K562 (cell line): Measurements from ENCODE around the gene RGS5. TPM values are rescaled to one million over a fixed set of nuclear protein-coding genes. Genes with fewer than 3 reads are reported as not detected.

Experiments
- NBN ChIP-seq: fragments of 450-650 bp; IDR thresholded peaks from 2 replicates; pipeline ENCODE4 v1.6.1; 2016; ENCODE audit warnings: low read depth, mild to moderate bottlenecking
- ZFPM2 ChIP-seq: fragments of 250-450 bp; sonication (Bioruptor Pico); IDR thresholded peaks from 2 replicates; pipeline ENCODE4 v1.5.1; 2022; ENCODE audit warnings: mild to moderate bottlenecking
- ZNF253 ChIP-seq: fragments of 250-450 bp; sonication (Bioruptor Pico); conservative IDR thresholded peaks from 2 replicates; pipeline ENCODE4 v1.6.1; 2021; ENCODE audit warnings: mild to moderate bottlenecking
- polyA plus RNA-seq, 8 experiments: library from polyadenylated mRNA; depleted of rRNA in 4 of 8; stranded (reverse) in 5 of 8; unstranded in 3 of 8; fragments of >200 nt; fragmentation: Nextera tagmentation in 2 of 8; fragmentation: Illumina TruSeq in 1 of 8; extraction: Ambion mirVana in 2 of 8; extraction: Trizol in 1 of 8; gene quantifications; 2 replicates each; pipeline versions ENCODE4 v1.2.1 to v1.2.3, GENCODE V29; 2011 to 2014; ENCODE audit warnings: inconsistent platforms in 1 of 8, missing spikeins in 1 of 8
- total RNA-seq, 7 experiments: library from RNA; depleted of rRNA in 6 of 7; stranded (reverse); fragments of >200 nt in 6 of 7; fragmentation: Illumina TruSeq in 2 of 7; extraction: Trizol in 2 of 7; gene quantifications; 2 replicates each; pipeline versions ENCODE4 v1.2.1 to v1.2.3, GENCODE V29; 2011 to 2021; ENCODE audit warnings: low replicate concordance in 1 of 7
- TF ChIP-seq, protein P1 (sequence below): fragments of 450-650 bp; IDR thresholded peaks from 2 replicates; pipeline ENCODE4 v1.6.1; 2016; ENCODE audit warnings: mild to moderate bottlenecking, moderate library complexity
- TF ChIP-seq, protein P2 (sequence below), 3 experiments: fragments of 200-800 bp in 1 of 3; sonication (Bioruptor generic) in 1 of 3; sonication (generic) in 1 of 3; formaldehyde crosslinking in 1 of 3; IDR thresholded peaks; 2 replicates each; pipeline versions ENCODE4 v1.6.1 to v1.8.0; 2016 to 2022; ENCODE audit warnings: mild to moderate bottlenecking in 2 of 3, missing compliant biosample characterization in 2 of 3, missing genetic modification characterization in 2 of 3, missing genetic modification reagents in 1 of 3
- TF ChIP-seq, protein P3 (sequence below), 2 experiments: fragments of 450-650 bp; IDR thresholded peaks; 2 replicates each; pipeline ENCODE4 v1.6.1; 2016
- TF ChIP-seq, protein P4 (sequence below): sonication (generic); formaldehyde crosslinking; IDR thresholded peaks from 2 replicates; pipeline ENCODE4 v1.8.1; 2022; ENCODE audit warnings: missing genetic modification reagents

Gene RGS5
- total and polyA plus RNA-seq, 9 of the 15 experiments (the other 6 are each of a cell fraction or from before 2014, with no cell fraction given), result 0.71 to 5.3 (median 2.4) TPM

DNA sequence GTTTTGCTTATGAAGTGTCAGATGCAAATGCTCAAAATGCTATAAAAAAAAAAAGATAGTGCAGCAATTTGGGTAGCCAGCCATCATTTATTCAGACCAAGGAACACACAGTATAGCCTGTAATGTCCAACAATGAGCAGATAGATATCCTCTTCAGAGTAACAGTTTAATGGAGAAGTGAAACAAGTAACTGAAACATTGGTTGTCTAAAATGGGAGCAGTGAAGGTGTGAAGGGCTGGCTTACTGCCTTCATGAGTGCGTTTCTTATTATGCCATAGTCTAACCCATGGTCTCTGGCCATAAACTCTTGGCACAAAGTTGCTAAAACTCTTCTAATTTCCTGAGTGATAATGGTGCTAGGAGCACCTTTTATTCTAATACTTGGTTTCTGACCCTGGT is 11.4 kb downstream of the RGS5 start (continued):
- TF ChIP-seq, protein P1, sequence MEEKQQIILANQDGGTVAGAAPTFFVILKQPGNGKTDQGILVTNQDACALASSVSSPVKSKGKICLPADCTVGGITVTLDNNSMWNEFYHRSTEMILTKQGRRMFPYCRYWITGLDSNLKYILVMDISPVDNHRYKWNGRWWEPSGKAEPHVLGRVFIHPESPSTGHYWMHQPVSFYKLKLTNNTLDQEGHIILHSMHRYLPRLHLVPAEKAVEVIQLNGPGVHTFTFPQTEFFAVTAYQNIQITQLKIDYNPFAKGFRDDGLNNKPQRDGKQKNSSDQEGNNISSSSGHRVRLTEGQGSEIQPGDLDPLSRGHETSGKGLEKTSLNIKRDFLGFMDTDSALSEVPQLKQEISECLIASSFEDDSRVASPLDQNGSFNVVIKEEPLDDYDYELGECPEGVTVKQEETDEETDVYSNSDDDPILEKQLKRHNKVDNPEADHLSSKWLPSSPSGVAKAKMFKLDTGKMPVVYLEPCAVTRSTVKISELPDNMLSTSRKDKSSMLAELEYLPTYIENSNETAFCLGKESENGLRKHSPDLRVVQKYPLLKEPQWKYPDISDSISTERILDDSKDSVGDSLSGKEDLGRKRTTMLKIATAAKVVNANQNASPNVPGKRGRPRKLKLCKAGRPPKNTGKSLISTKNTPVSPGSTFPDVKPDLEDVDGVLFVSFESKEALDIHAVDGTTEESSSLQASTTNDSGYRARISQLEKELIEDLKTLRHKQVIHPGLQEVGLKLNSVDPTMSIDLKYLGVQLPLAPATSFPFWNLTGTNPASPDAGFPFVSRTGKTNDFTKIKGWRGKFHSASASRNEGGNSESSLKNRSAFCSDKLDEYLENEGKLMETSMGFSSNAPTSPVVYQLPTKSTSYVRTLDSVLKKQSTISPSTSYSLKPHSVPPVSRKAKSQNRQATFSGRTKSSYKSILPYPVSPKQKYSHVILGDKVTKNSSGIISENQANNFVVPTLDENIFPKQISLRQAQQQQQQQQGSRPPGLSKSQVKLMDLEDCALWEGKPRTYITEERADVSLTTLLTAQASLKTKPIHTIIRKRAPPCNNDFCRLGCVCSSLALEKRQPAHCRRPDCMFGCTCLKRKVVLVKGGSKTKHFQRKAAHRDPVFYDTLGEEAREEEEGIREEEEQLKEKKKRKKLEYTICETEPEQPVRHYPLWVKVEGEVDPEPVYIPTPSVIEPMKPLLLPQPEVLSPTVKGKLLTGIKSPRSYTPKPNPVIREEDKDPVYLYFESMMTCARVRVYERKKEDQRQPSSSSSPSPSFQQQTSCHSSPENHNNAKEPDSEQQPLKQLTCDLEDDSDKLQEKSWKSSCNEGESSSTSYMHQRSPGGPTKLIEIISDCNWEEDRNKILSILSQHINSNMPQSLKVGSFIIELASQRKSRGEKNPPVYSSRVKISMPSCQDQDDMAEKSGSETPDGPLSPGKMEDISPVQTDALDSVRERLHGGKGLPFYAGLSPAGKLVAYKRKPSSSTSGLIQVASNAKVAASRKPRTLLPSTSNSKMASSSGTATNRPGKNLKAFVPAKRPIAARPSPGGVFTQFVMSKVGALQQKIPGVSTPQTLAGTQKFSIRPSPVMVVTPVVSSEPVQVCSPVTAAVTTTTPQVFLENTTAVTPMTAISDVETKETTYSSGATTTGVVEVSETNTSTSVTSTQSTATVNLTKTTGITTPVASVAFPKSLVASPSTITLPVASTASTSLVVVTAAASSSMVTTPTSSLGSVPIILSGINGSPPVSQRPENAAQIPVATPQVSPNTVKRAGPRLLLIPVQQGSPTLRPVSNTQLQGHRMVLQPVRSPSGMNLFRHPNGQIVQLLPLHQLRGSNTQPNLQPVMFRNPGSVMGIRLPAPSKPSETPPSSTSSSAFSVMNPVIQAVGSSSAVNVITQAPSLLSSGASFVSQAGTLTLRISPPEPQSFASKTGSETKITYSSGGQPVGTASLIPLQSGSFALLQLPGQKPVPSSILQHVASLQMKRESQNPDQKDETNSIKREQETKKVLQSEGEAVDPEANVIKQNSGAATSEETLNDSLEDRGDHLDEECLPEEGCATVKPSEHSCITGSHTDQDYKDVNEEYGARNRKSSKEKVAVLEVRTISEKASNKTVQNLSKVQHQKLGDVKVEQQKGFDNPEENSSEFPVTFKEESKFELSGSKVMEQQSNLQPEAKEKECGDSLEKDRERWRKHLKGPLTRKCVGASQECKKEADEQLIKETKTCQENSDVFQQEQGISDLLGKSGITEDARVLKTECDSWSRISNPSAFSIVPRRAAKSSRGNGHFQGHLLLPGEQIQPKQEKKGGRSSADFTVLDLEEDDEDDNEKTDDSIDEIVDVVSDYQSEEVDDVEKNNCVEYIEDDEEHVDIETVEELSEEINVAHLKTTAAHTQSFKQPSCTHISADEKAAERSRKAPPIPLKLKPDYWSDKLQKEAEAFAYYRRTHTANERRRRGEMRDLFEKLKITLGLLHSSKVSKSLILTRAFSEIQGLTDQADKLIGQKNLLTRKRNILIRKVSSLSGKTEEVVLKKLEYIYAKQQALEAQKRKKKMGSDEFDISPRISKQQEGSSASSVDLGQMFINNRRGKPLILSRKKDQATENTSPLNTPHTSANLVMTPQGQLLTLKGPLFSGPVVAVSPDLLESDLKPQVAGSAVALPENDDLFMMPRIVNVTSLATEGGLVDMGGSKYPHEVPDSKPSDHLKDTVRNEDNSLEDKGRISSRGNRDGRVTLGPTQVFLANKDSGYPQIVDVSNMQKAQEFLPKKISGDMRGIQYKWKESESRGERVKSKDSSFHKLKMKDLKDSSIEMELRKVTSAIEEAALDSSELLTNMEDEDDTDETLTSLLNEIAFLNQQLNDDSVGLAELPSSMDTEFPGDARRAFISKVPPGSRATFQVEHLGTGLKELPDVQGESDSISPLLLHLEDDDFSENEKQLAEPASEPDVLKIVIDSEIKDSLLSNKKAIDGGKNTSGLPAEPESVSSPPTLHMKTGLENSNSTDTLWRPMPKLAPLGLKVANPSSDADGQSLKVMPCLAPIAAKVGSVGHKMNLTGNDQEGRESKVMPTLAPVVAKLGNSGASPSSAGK, result no peak
- TF ChIP-seq, protein P2, sequence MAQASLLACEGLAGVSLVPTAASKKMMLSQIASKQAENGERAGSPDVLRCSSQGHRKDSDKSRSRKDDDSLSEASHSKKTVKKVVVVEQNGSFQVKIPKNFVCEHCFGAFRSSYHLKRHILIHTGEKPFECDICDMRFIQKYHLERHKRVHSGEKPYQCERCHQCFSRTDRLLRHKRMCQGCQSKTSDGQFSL (CRISPR knock-in tag; IDR thresholded peaks at IDR 0.05), result no peak
- TF ChIP-seq, protein P2 (tag; IDR thresholded peaks at IDR 0.05), result no peak
- no peak for TF ChIP-seq ZNF253 (CRISPR knock-in tag)
- no peak for TF ChIP-seq NBN
- TF ChIP-seq ZFPM2 (CRISPR knock-in tag), result no peak
- TF ChIP-seq, protein P3, sequence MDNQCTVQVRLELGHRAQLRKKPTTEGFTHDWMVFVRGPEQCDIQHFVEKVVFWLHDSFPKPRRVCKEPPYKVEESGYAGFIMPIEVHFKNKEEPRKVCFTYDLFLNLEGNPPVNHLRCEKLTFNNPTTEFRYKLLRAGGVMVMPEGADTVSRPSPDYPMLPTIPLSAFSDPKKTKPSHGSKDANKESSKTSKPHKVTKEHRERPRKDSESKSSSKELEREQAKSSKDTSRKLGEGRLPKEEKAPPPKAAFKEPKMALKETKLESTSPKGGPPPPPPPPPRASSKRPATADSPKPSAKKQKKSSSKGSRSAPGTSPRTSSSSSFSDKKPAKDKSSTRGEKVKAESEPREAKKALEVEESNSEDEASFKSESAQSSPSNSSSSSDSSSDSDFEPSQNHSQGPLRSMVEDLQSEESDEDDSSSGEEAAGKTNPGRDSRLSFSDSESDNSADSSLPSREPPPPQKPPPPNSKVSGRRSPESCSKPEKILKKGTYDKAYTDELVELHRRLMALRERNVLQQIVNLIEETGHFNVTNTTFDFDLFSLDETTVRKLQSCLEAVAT (IDR thresholded peaks at IDR 0.05), result no peak
- TF ChIP-seq, protein P4, sequence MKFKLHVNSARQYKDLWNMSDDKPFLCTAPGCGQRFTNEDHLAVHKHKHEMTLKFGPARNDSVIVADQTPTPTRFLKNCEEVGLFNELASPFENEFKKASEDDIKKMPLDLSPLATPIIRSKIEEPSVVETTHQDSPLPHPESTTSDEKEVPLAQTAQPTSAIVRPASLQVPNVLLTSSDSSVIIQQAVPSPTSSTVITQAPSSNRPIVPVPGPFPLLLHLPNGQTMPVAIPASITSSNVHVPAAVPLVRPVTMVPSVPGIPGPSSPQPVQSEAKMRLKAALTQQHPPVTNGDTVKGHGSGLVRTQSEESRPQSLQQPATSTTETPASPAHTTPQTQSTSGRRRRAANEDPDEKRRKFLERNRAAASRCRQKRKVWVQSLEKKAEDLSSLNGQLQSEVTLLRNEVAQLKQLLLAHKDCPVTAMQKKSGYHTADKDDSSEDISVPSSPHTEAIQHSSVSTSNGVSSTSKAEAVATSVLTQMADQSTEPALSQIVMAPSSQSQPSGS (CRISPR knock-in tag), result no peak
